GM21717 (cell line): ENCODE results near the gene ABCC8.

Source experiments
- ATAC-seq: cut with Tn5 transposase; IDR thresholded peaks from one replicate; pipeline ENCODE4 v1.9.1; 2021; ENCODE audit warnings: mild to moderate bottlenecking, moderate library complexity; ENCODE audit not compliant: unreplicated experiment

Gene ABCC8

GRCh38 chr11:17506314-17506713 is 29.7 kb upstream of the ABCC8 start:
- ATAC-seq, result no peak

DNA sequence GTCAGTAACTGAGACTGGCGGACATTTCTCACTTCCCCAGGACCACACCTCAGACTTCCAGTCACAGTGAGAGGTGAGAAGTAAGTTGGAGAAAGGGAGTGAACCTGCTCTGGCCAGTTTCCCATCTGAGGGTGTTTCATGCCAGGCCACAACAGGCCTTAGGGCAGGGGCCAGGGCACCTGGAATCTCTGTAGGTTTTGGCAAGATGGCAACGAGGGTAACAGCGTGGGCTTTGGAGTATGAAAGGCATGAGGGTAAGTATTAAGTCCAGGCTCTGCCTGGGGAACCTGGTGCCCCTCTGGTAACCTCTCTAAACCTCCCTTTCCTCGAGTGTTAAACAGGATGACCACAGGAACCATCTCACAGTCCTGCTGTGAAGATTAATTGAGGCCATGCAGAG is 28.5 kb upstream of the ABCC8 start:
- ATAC-seq, result no peak

- peak; percentile 65 for ATAC-seq
Measured at GRCh38 chr11:17504330-17505107, 27.9 kb upstream of the ABCC8 start.

- ATAC-seq, result no peak
Measured at GRCh38 chr11:17502630-17503029, 26.0 kb upstream of the ABCC8 start.

DNA sequence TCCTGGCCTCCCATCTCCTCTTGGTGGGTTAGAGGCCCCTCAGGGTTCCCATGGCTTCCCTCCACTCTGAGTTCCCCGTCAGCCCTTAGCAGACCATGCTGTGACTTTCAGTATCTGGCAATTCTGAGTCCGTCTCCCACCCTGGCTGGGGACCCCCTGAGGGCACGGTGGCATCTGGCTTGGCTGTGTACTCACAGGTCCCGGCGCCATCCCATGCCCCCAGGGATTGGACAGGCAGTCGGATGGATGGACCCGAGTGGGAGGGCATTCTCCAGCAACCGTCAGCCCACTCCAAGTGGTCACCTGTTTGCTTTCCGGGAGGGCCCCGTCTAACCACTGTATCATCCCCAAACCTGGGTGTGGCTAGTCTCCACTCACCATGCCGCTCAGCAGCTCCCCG is 24.0 kb upstream of the ABCC8 start:
- no peak for ATAC-seq

DNA sequence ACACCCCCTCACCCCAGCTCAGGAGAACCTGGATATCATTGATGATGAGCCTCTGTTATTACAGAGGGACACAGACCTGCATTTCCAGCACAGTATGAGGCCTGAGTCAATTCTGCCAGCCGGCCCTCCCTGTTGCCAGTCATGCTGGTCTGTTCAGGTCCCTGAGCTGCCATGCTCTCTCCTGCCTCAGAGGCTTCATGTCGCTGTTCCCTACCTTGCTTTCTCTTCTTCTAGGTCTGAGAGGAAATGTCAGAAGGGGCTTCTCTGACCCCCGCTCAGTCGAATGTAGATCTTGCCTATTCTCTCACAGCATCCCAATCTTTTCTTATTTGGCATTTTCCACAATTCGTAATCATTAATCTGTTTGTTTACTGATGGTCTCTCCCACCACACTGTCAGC is 21.8 kb upstream of the ABCC8 start:
- ATAC-seq, result no peak

DNA sequence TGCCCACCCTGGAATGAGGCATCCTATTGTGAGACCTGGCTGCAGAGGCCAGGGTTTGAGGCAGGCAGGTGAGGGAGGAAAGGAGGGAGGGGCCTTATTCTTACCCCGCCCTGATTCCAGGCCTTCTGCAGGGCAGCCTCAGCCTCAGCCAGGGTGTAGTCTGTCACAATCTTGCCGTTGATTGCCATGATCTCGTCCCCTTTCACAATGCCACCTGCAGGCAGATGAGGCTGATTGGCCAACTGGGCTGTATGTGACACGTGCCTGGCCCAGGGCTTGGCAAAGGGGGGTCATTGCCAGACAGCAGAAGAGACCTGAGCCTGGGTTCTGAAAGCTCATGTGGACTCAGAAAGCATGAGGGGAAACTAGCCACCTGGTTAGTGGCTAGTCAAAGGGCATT is 21.4 kb upstream of the ABCC8 start:
- no peak for ATAC-seq

- no peak for ATAC-seq
Measured at GRCh38 chr11:17496406-17496805, 19.8 kb upstream of the ABCC8 start.

DNA sequence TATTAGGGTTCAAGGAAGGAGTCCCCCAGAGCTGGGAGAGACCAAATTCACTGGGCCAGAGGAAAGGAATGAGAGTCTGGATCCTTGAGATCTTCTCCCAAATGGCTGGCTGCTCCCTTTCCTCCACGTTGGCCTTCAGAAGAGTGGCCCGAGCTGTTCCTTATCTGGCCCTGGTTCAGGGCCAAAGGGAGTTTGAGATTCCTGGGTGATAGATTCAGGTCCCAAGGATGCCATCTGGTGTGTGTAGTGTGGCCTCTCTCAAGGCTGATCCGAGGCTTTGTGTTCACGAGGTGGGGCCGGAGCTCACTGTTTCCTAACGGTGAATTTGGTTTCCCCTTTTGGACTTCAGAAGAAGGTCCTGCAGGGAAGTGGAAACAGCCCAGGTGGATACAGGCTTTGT is 17.4 kb upstream of the ABCC8 start:
- ATAC-seq, result no peak

GRCh38 chr11:17490938-17491337 is 14.3 kb upstream of the ABCC8 start:
- ATAC-seq, result no peak

DNA sequence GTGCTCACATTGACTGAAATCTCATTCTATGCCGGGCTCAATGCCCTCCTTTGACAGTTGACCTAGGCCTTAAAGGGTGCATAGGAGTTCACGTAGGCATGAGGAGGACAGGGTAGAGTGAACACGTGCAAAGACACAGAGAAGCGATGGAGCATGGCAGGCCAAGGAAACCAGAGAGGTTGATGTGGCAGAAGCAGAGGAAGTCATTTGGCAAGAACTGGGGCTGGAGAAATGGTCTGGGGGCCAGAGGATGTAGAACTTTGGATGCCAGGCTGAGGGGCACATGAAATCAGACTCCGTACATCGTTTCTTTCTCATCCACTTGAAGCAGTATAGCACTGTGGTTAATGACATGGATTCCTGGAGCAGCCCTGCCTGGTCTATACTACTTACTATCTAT is 13.6 kb upstream of the ABCC8 start:
- no peak for ATAC-seq

GRCh38 chr11:17489751-17490150 is 13.1 kb upstream of the ABCC8 start:
- no peak for ATAC-seq

DNA sequence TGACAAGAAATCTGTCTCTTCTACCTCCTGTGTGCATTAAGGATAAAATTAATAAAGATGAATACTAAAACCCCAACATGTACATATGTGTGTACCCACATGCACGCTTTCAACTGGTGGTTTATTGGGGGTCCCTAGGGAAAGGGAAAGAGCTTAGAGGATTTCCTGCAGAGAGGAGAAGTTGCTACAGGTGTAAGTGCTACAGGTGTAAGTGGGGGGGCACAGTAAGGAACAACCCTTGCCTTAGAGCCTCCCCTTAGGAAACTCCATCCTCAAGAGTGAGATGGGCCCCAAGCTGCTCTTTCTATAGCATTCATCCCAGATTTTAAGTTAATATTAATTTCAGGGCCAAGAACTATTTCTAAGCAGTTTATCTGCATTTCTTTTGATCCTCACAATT is 11.9 kb upstream of the ABCC8 start:
- no peak for ATAC-seq

DNA sequence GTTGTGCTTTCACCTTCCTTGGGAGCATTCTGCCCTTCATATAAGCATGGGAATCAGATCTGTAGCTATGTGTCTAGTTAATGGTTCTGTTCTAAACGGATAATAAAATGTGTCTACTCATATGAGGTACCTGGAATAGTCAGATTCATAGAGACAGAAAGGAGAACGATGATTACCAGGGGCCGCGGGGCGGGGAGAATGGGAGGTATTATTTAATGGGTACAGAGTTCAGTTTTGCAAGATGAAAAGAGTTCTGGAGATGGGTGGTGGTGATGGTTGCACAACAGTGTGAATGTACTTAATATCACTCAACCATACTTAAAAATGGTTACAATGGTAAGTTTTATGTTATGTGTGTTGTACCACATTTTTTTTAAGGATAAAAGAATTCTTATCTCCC is 10.0 kb upstream of the ABCC8 start:
- no peak for ATAC-seq

DNA sequence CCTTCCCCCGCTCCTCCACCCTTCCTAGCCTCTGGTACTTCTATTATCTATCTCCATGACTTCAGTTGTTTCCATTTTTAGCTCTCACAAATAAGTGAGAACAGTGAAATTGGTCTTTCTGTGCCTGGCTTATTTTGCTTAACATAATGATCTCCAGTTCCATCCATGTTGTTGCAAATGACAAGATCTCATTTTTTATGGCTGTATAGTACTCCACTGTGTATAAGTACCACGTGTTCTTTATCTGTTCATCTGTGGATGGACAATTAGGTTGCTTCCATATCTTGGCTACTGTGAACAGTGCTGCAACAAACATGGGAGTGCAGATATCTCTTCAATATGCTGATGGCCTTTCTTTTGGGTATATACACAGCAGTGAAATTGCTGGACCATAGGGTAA is 6.9 kb upstream of the ABCC8 start:
- no peak for ATAC-seq

- no peak for ATAC-seq
Measured at GRCh38 chr11:17481905-17482304, 5.3 kb upstream of the ABCC8 start.

GRCh38 chr11:17479284-17480214 is 2.9 kb upstream of the ABCC8 start:
- no peak for ATAC-seq

DNA sequence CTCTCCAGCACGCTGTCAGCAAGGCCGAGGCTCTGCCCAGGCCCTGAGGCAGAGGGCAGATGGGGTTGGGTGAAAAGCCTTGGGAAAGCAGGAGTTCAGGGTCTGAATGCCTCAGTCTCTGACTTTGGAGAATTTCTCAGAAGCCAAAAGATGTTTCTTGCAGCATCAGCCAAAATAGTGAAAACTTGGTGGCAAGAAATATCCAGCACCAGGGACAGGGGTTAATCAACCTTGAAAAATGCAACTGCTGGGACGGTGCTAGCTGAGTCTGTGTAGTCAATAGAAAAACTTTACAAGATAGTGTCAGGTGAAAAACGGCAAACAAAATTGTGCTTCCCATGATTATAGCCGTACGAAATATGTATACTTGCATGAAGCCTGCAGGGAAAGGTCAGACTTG is 1.4 kb upstream of the ABCC8 start:
- no peak for ATAC-seq

- ATAC-seq, result no peak
Measured at GRCh38 chr11:17477361-17477760, 716 bp upstream of the ABCC8 start.

- ATAC-seq, result no peak
Measured at GRCh38 chr11:17477084-17477333, 364 bp upstream of the ABCC8 start.

GRCh38 chr11:17475666-17476316 is 854 bp downstream of the ABCC8 start:
- no peak for ATAC-seq
